Putamen (tissue), 1 donor: ENCODE results near the gene FMO4.
"Not testable (repeated sequence)": the region's sequence is repeated elsewhere in the genome, so short reads cannot be mapped to it uniquely, and the experiment has no call there.

ENCODE experiments used
- DNase-seq: peaks from one replicate; pipeline ENCODE4 v3.0.0-alpha.2; 2016; ENCODE audit warnings: low spot score

FMO4 gene

GRCh38 chr1:171389171-171389570 lies 75.2 kb downstream of the FMO4 start:
- DNase-seq = no peak

GRCh38 chr1:171390740-171391139 lies 76.8 kb downstream of the FMO4 start:
- DNase-seq = not testable (repeated sequence)
